ENCODE results near the gene EIF4E3.

GRCh38 chr3:71763426-71763825 lies 38.2 kb upstream of the EIF4E3 start:
- TF ChIP-seq CTCF (IDR thresholded peaks at IDR 0.05) (no peak), POLR2A (IDR thresholded peaks at IDR 0.05) (no peak)
